Liver (tissue), 9 donors: ENCODE measurements around the gene PTPRD. TPM values are rescaled to one million over a fixed set of nuclear protein-coding genes. Genes with fewer than 3 reads are reported as not detected.

ENCODE experiments used
- DNase-seq: peaks from one replicate; pipeline ENCODE4 v3.0.0-alpha.2; 2017; ENCODE audit warnings: low spot score
- H3K27ac ChIP-seq, 2 donors: one replicate each; pipeline ENCODE4 v1.7.0; 2013; ENCODE audit warnings: inconsistent platforms in 2 of 2, low read length in 2 of 2, control low read depth in 1 of 2, low read depth in 1 of 2, mild to moderate bottlenecking in 1 of 2
- H3K27me3 ChIP-seq, 4 donors: one replicate each; pipeline versions ENCODE4 v1.6.1 to v1.7.0; 2013; ENCODE audit warnings: low read length in 3 of 4, inconsistent platforms in 1 of 4, mild to moderate bottlenecking in 1 of 4, moderate library complexity in 1 of 4; ENCODE audit not compliant: control insufficient read depth in 4 of 4, insufficient read depth in 4 of 4
- H3K36me3 ChIP-seq, 4 donors: one replicate each; pipeline versions ENCODE4 v1.6.1 to v1.7.0; 2013; ENCODE audit warnings: low read length in 3 of 4, mild to moderate bottlenecking in 3 of 4, low read depth in 1 of 4, moderate library complexity in 1 of 4; ENCODE audit not compliant: control insufficient read depth in 4 of 4, insufficient read depth in 3 of 4
- H3K4me1 ChIP-seq, 4 donors: one replicate each; pipeline versions ENCODE4 v1.6.1 to v1.7.0; 2013; ENCODE audit warnings: low read length in 3 of 4, mild to moderate bottlenecking in 3 of 4, moderate library complexity in 1 of 4; ENCODE audit not compliant: control insufficient read depth in 4 of 4, insufficient read depth in 4 of 4
- H3K4me3 ChIP-seq, 3 donors: one replicate each; pipeline versions ENCODE4 v1.6.1 to v1.7.0; 2013; ENCODE audit warnings: low read length in 3 of 3, control low read depth in 1 of 3, low read depth in 1 of 3, mild to moderate bottlenecking in 1 of 3
- H3K9ac ChIP-seq, 2 donors: one replicate each; pipeline ENCODE4 v1.7.0; 2013; ENCODE audit warnings: low read length in 2 of 2, mild to moderate bottlenecking in 2 of 2, moderate library complexity in 2 of 2, control low read depth in 1 of 2, low read depth in 1 of 2
- H3K9me3 ChIP-seq, 4 donors: one replicate each; pipeline versions ENCODE4 v1.6.1 to v1.7.0; 2013; ENCODE audit warnings: low read length in 3 of 4; ENCODE audit not compliant: control insufficient read depth in 4 of 4
- ATF3 ChIP-seq: IDR thresholded peaks from 2 replicates; pipeline ENCODE4 v1.6.1; 2016; ENCODE audit warnings: antibody characterized with exemption
- EGR1 ChIP-seq, 2 donors: IDR thresholded peaks; 2 replicates each; pipeline ENCODE4 v1.6.1; 2016 to 2018; ENCODE audit warnings: antibody characterized with exemption in 2 of 2, low read depth in 2 of 2
- FOXA1 ChIP-seq: IDR thresholded peaks from 2 replicates; pipeline ENCODE4 v1.6.1; 2016; ENCODE audit warnings: antibody characterized with exemption
- FOXA2 ChIP-seq: IDR thresholded peaks from 2 replicates; pipeline ENCODE4 v1.6.1; 2016; ENCODE audit warnings: antibody characterized with exemption
- GABPA ChIP-seq, 2 donors: IDR thresholded peaks in 1 of 2; conservative IDR thresholded peaks in 1 of 2; 2 replicates each; pipeline ENCODE4 v1.6.1; 2016; ENCODE audit warnings: antibody characterized with exemption in 2 of 2, mild to moderate bottlenecking in 1 of 2, moderate library complexity in 1 of 2
- HNF4A ChIP-seq, 2 donors: conservative IDR thresholded peaks; 2 replicates each; pipeline ENCODE4 v1.6.1; 2016; ENCODE audit warnings: antibody characterized with exemption in 2 of 2, mild to moderate bottlenecking in 2 of 2
- HNF4G ChIP-seq: IDR thresholded peaks from 2 replicates; pipeline ENCODE4 v1.6.1; 2016; ENCODE audit warnings: antibody characterized with exemption
- JUND ChIP-seq, 2 donors: IDR thresholded peaks; 2 replicates each; pipeline ENCODE4 v1.6.1; 2016; ENCODE audit warnings: antibody characterized with exemption in 2 of 2
- NR2F2 ChIP-seq: IDR thresholded peaks from 2 replicates; pipeline ENCODE4 v1.6.1; 2016; ENCODE audit warnings: antibody characterized with exemption
- RAD21 ChIP-seq, 2 donors: IDR thresholded peaks; 2 replicates each; pipeline ENCODE4 v1.6.1; 2016; ENCODE audit warnings: antibody characterized with exemption in 2 of 2, mild to moderate bottlenecking in 2 of 2
- RXRA ChIP-seq, 2 donors: IDR thresholded peaks; 2 replicates each; pipeline ENCODE4 v1.6.1; 2017 to 2018; ENCODE audit warnings: antibody characterized with exemption in 2 of 2, mild to moderate bottlenecking in 1 of 2
- SP1 ChIP-seq: IDR thresholded peaks from 2 replicates; pipeline ENCODE4 v1.6.1; 2018; ENCODE audit warnings: antibody characterized with exemption, mild to moderate bottlenecking
- TAF1 ChIP-seq: conservative IDR thresholded peaks from 2 replicates; pipeline ENCODE4 v1.6.1; 2016; ENCODE audit warnings: antibody characterized with exemption, mild to moderate bottlenecking
- ZBTB33 ChIP-seq: IDR thresholded peaks from 2 replicates; pipeline ENCODE4 v1.6.1; 2016; ENCODE audit warnings: antibody characterized with exemption
- WGBS: extraction: QIAGEN DNeasy Blood & Tissue Kit; methylation state at CpG from one replicate; pipeline ENCODE4 v1.1.7; 2013; 5-methylcytosine and 5-hydroxymethylcytosine counted together
- polyA plus RNA-seq, 2 donors: library from polyadenylated mRNA; stranded (reverse) in 1 of 2; unstranded in 1 of 2; fragments of 200-250 nt in 1 of 2; fragments of >200 nt in 1 of 2; fragmentation: Nextera tagmentation in 1 of 2; extraction: Ambion mirVana in 1 of 2; gene quantifications; one replicate each; pipeline versions ENCODE4 v1.2.1 to v1.2.3, GENCODE V29; 2013 to 2015
- total RNA-seq, 2 donors: library from RNA; depleted of rRNA; stranded (reverse); fragments of >200 nt; gene quantifications; one replicate each; pipeline ENCODE4 v1.2.3, GENCODE V29; 2014
- TF ChIP-seq, protein P1 (sequence below): IDR thresholded peaks from 2 replicates; pipeline ENCODE4 v1.6.1; 2016; ENCODE audit warnings: antibody characterized with exemption, mild to moderate bottlenecking
- TF ChIP-seq, protein P2 (sequence below): fragments of 150-350 bp; IDR thresholded peaks from 2 replicates; pipeline ENCODE4 v1.5.1; 2017; ENCODE audit warnings: improper control_type of control experiment, low read depth, low read length; ENCODE audit not compliant: missing input control
- donor health status: healthy.
- donor health status: healthy.
- donor health status: healthy.
- donor health status: healthy.
- donor health status: healthy.

Gene PTPRD
- total and polyA plus RNA-seq, 4 donors: 0.78 to 34.2 (median 4.7) TPM

DNA sequence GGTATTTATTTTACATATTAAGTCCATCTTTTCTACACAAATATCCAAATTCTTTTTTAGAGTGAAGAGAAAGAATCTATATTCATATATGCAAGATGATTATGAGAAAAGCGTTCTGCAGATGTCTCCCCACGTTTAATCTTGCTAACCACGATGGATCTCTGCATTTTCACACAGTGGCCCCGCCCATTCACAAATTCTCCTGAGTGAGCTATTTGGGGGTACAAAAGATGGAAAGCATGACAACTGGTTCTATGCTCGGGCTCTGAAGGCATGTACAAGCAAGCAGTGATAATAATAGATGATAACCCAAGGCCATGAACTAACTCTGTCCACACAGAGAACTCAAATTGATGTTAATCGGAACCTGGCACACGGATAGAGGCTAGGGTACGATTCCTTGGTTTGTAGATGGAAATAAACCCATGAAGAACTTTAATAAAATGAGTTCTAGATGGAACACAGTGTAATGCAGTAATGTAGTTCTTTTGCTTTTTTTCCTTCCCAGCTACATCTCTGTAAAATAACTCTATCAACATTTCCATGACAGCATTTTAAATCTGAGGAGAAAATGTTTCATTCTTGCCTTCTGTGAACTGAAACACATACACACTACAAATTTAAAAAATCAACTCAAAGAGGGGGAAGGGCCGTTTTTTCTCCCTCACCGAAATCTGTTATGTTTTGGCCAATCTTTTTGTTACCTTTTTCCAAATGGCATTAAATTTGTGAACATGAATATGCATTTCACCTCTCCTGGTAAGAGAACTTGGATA, 1961.5 kb downstream of the PTPRD start (continued):
- no peak for TF ChIP-seq HNF4G

DNA sequence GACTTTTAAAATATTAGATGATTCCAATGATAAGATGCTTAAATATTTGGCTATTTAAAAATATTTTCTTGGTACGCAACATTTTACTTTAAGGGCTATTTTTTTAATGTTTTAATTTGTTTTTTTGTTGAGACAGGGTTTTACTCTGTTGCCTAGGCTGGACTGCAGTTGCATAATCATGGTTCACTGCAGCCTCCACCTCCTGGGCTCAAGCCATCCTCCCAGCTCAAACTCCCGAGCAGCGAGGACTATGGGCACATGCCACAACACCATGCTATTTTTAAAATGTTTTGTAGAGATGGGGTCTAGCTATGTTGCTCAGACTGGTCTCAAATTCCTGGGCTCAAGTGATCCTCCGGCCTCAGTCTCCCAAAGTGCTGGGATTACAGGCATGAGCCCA, 1963.0 kb downstream of the PTPRD start:
- no peaks in the 10 kb centered on the region for H3K9me3 ChIP-seq
- H3K36me3 ChIP-seq: no peaks in the 10 kb centered on the region
- H3K27ac ChIP-seq: no peak overlapping the region
- 83% methylated on average over 4 of the region's 4 CpGs for WGBS
- DNase-seq: no peak
- H3K27me3 ChIP-seq: no peaks in the 10 kb centered on the region
- peaks cover 5 to 15% (median 8%) of the 10 kb centered on the region in 4 donors for H3K4me1 ChIP-seq
- H3K9ac ChIP-seq: no peak overlapping the region
- H3K4me3 ChIP-seq: no peak overlapping the region
- no peak for TF ChIP-seq SP1
- no peak for TF ChIP-seq FOXA1
- no peak for TF ChIP-seq RXRA (IDR thresholded peaks at IDR 0.05)
- no peak for TF ChIP-seq HNF4A (conservative IDR thresholded peaks at IDR 0.05)
- TF ChIP-seq RAD21 (IDR thresholded peaks at IDR 0.05): no peak
- TF ChIP-seq, protein P1, sequence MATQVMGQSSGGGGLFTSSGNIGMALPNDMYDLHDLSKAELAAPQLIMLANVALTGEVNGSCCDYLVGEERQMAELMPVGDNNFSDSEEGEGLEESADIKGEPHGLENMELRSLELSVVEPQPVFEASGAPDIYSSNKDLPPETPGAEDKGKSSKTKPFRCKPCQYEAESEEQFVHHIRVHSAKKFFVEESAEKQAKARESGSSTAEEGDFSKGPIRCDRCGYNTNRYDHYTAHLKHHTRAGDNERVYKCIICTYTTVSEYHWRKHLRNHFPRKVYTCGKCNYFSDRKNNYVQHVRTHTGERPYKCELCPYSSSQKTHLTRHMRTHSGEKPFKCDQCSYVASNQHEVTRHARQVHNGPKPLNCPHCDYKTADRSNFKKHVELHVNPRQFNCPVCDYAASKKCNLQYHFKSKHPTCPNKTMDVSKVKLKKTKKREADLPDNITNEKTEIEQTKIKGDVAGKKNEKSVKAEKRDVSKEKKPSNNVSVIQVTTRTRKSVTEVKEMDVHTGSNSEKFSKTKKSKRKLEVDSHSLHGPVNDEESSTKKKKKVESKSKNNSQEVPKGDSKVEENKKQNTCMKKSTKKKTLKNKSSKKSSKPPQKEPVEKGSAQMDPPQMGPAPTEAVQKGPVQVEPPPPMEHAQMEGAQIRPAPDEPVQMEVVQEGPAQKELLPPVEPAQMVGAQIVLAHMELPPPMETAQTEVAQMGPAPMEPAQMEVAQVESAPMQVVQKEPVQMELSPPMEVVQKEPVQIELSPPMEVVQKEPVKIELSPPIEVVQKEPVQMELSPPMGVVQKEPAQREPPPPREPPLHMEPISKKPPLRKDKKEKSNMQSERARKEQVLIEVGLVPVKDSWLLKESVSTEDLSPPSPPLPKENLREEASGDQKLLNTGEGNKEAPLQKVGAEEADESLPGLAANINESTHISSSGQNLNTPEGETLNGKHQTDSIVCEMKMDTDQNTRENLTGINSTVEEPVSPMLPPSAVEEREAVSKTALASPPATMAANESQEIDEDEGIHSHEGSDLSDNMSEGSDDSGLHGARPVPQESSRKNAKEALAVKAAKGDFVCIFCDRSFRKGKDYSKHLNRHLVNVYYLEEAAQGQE: no peak
- no peak for TF ChIP-seq TAF1
- TF ChIP-seq ATF3: no peak
- TF ChIP-seq JUND (IDR thresholded peaks at IDR 0.05): no peak
- TF ChIP-seq ZBTB33: no peak
- TF ChIP-seq, protein P2, sequence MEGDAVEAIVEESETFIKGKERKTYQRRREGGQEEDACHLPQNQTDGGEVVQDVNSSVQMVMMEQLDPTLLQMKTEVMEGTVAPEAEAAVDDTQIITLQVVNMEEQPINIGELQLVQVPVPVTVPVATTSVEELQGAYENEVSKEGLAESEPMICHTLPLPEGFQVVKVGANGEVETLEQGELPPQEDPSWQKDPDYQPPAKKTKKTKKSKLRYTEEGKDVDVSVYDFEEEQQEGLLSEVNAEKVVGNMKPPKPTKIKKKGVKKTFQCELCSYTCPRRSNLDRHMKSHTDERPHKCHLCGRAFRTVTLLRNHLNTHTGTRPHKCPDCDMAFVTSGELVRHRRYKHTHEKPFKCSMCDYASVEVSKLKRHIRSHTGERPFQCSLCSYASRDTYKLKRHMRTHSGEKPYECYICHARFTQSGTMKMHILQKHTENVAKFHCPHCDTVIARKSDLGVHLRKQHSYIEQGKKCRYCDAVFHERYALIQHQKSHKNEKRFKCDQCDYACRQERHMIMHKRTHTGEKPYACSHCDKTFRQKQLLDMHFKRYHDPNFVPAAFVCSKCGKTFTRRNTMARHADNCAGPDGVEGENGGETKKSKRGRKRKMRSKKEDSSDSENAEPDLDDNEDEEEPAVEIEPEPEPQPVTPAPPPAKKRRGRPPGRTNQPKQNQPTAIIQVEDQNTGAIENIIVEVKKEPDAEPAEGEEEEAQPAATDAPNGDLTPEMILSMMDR: no peak
- TF ChIP-seq EGR1 (IDR thresholded peaks at IDR 0.05; ENCODE audit: low read depth in 2 of 2): no peak
- no peak for TF ChIP-seq HNF4G
- no peak for TF ChIP-seq FOXA2
- no peak for TF ChIP-seq GABPA (IDR thresholded peaks at IDR 0.05 in 1 of 2, conservative IDR thresholded peaks at IDR 0.05 in 1 of 2)
- TF ChIP-seq NR2F2: no peak
